ENCODE data around the gene YOD1.

DNA sequence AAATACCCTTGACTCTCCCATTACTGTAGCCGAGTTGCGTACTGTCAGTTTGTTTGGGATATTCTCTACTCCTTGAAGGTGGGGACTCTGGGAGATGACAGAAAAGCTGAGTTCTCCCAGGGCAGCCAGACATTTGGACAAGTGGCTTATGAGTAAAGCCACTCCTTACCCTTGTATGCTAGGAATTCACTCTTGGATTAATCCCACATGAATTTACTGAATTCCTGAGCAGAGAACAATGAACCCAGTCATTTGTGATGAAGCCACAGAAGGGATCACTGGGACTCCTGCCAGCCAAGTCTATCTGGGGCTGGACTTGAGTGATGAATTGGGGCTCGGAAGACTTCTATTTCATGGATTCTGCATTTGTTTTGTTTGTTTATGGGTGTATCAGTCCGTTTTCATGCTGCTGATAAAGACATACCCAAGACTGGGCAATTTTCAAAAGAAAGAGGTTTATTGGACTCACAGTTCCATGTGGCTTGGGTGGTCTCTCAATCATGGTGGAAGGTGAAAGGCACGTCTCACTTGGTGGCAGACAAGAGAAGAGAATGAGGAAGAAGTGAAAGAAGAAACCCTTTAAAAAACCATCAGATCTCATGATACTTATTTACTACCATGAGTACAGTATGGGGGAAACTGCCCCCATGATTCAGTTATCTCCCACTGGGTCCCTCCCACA, 43.5 kb downstream of the YOD1 start:
- TF ChIP-seq MAZ (IDR thresholded peaks at IDR 0.05; ENCODE audit: borderline replicate concordance, low read depth, low read length) (no peak), POLR2A (IDR thresholded peaks at IDR 0.05; ENCODE audit: low read depth, low read length) (no peak), CEBPB (IDR thresholded peaks at IDR 0.05; ENCODE audit: low read depth, low read length) (no peak), BHLHE40 (IDR thresholded peaks at IDR 0.05; ENCODE audit: low read depth, low read length) (no peak), RFX5 (IDR thresholded peaks at IDR 0.05; ENCODE audit: low read depth, low read length) (no peak), NFE2L2 (IDR thresholded peaks at IDR 0.05; ENCODE audit: low read depth, low read length) (no peak), RAD21 (IDR thresholded peaks at IDR 0.05; ENCODE audit: low read length) (no peak), FOS (IDR thresholded peaks at IDR 0.05; ENCODE audit: low read depth, low read length) (no peak), RCOR1 (IDR thresholded peaks at IDR 0.05; ENCODE audit: insufficient replicate concordance, low read length) (no peak), SMC3 (IDR thresholded peaks at IDR 0.05; ENCODE audit: low read depth, low read length) (no peak), MAFK (IDR thresholded peaks at IDR 0.05; ENCODE audit: low read depth, low read length) (no peak)
- TF ChIP-seq, protein P1, sequence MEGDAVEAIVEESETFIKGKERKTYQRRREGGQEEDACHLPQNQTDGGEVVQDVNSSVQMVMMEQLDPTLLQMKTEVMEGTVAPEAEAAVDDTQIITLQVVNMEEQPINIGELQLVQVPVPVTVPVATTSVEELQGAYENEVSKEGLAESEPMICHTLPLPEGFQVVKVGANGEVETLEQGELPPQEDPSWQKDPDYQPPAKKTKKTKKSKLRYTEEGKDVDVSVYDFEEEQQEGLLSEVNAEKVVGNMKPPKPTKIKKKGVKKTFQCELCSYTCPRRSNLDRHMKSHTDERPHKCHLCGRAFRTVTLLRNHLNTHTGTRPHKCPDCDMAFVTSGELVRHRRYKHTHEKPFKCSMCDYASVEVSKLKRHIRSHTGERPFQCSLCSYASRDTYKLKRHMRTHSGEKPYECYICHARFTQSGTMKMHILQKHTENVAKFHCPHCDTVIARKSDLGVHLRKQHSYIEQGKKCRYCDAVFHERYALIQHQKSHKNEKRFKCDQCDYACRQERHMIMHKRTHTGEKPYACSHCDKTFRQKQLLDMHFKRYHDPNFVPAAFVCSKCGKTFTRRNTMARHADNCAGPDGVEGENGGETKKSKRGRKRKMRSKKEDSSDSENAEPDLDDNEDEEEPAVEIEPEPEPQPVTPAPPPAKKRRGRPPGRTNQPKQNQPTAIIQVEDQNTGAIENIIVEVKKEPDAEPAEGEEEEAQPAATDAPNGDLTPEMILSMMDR (conservative IDR thresholded peaks at IDR 0.05; ENCODE audit: low read depth, low read length) = no peak
- TF ChIP-seq, protein P2, sequence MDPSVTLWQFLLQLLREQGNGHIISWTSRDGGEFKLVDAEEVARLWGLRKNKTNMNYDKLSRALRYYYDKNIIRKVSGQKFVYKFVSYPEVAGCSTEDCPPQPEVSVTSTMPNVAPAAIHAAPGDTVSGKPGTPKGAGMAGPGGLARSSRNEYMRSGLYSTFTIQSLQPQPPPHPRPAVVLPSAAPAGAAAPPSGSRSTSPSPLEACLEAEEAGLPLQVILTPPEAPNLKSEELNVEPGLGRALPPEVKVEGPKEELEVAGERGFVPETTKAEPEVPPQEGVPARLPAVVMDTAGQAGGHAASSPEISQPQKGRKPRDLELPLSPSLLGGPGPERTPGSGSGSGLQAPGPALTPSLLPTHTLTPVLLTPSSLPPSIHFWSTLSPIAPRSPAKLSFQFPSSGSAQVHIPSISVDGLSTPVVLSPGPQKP (IDR thresholded peaks at IDR 0.05; ENCODE audit: borderline replicate concordance, low read depth, low read length) = no peak
- TF ChIP-seq, protein P3, sequence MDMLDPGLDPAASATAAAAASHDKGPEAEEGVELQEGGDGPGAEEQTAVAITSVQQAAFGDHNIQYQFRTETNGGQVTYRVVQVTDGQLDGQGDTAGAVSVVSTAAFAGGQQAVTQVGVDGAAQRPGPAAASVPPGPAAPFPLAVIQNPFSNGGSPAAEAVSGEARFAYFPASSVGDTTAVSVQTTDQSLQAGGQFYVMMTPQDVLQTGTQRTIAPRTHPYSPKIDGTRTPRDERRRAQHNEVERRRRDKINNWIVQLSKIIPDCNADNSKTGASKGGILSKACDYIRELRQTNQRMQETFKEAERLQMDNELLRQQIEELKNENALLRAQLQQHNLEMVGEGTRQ (IDR thresholded peaks at IDR 0.05; ENCODE audit: low read depth, low read length) = no peak

All from IMR-90 (cell line).